HG03342 (cell line): ENCODE results near the gene CBX3.
"Not testable (repeated sequence)": the region's sequence is repeated elsewhere in the genome, so short reads cannot be mapped to it uniquely, and the experiment has no call there.

Source experiments
- ATAC-seq: cut with Tn5 transposase; IDR thresholded peaks from one replicate; pipeline ENCODE4 v1.9.1; 2021; ENCODE audit warnings: mild to moderate bottlenecking, moderate library complexity; ENCODE audit not compliant: unreplicated experiment

CBX3 gene

DNA sequence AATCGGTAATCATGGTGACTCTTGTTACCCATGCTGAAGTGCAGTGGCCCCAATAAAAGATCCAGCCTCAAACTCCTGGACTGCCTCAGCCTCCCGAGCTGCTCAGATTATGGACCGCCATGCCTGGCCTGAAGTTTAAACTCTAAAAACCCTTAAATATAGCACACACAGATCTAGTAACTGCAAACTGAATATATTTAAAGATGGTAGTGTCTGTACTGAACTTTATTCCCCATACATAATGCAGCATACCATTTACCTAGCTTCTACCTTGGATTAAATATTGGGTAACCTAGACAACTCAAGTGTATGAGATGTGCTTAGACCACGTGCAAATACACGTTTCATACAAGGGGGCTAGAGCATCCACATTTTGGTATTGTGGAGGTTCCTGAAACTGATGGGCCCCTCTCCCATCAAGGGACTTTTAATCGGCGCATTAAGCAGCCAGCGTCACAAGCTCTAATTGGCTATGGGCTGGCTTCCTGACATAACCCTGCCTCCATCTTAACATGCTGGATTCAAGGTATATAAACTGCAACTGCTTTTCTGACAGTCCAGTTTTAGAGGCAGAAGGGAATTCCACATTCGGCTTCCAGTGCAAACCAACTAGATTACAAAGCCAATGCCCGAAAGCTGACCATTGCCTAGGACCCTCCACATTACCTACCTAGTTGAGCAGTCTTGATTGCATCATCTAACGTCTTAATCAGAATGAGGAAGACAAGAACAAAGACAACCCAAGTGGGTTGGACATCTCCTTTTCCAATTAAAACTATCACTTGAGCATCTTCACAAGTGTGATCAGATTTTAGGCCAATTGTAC lies 14.0 kb upstream of the CBX3 start:
- ATAC-seq: no peak

DNA sequence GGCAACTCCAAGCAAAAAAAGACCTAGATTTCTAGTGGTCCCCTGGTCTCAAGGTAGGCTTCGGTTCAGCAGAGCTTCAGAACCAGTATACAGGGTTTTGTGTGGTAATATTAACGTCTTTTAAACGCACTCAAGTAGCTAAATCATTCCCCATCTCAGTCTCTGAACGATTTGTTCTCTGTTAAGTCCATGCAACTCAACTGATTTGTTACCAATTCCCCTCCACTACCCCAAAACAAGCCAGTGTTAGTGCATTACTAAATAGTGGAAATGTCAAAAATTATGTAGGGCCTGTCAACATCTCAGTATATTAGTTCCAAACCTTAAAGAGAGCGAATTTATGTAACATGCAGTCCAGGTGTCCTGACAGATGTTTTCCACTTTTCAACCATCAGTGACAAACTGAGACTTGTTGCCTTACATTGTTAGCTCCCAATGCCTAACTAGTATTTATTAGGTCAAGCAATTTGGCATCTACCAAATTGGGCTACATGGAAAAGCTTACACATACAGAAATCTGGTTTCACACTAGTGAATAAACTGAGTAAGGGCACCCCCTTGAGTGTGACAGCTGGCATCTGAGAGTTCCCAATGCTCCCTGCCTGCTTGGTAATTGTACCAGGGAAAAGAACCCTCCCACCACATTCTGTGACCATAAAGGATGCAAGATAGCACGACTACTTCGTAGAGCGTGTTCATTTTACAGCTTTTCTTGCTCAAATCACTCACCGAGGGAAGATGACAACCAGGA lies 13.2 kb upstream of the CBX3 start:
- ATAC-seq: no peak

DNA sequence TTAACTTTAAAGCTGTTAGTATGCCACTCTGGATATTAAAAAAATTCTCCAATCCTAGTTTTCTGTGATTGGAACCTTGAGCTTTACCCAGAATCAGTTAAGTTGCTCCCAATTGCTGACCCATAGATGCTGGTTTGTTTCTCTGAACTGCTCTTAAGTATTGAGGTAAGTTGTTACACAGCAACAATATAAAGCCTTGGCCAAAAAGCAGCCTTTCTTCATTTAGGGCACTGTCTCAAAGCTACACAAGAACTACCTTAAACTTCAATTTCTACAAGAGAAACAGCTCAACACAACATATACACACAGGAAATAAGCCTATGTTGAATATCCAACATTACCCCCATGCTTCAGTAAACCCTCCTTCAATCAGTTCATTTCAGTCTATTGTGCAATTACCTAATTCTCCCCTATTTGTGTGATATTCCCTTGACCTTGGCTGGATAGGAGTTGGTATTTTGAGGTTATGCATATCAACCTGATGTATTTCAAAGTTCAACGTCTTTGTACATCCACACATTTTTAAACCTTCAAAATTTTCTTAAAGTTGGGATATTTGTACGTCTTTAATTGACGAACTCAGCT lies 12.5 kb upstream of the CBX3 start:
- no peak for ATAC-seq

DNA sequence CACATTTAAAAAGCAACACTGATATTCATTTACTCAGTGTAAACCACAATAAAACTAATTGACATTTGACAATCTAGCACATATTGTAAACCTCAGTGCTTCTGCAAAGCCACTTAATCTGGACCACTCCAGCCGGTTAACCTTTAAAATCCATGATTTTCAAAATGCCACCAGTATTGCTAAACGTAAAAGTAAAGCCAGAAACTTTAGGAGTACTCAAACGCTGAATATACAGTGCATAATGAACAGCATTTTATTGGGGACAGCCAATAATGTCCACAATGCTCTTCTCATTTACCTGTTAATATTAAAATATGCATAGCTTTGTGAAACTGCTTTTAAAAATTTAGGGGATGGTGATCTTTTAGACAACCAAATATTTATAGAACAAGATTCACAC lies 11.8 kb upstream of the CBX3 start:
- ATAC-seq: no peak

DNA sequence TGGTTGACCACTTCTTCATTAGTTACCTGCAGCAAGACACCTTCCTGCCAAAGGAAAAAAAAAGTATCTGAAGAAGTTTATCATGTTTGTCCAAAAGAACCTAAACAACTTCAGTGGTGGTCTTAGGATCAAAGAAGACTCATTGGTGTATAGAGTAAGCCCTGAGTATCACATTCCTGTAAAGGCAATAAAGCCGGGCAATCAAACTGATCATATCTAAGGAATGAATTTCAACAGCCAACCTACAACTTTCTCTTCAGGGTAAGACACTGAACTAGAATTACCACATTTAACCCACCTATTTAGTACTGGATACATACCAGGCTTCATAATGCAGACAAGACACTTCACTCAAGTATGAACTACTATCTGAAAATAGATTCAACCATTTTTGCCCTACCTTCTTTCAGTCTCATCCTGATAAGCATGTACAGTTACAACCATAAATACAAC lies 11.1 kb upstream of the CBX3 start:
- no peak for ATAC-seq

DNA sequence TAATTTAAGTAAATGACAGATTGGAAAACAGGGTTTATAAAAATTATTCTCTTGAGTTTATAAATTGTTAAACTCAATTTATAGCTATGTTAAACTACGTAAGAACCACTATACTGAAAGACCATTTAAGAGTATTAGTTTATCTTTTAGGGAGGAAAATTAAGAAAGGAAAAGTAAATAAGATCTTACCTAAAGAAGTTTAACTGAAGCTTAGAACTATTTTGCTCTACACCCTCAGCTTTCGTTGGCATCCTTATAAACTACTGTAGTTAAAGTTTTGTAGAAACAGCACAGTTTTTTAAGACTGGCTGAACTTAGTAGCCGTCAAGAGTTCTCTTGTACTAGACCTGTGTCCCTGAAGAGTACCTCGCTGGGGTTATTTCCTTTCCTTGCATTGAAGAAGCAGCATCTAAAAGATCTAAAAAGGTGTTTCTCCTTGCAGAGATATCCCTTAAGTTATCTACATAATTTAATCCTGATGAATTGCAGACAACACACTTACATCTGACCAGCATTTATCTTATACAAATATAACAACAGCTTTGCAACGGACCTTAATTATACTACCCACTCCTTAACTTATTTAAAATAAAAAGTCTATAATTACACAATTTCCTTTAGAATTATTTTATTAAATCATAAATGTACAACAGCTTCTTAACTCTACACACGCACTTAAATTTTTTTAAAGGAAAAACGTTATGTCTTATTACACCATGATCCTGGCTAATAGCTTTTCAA lies 10.1 kb upstream of the CBX3 start:
- ATAC-seq: no peak

DNA sequence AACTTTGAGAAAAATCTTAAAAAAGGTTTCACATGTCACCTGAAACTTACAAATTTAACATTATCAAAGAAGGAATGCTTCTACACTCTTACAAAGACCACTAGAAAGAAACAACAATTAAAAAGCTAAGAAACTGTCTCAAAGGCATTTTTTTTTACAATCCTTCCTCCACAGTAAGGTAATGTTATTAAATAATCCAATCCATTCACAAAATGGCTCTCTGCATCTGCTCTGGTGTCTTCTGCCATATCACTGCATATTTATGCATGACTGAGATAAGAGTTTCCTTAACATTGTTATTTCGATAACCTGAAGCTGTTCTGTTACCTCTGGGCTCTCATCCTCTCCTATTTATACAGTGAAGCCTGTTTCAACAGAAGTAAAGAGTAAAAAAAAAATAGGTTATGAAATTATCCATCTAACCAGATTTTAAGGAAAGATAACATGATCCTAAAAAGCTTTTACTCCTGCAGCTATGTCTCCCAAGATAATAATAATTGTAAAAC lies 9.5 kb upstream of the CBX3 start:
- ATAC-seq: no peak

DNA sequence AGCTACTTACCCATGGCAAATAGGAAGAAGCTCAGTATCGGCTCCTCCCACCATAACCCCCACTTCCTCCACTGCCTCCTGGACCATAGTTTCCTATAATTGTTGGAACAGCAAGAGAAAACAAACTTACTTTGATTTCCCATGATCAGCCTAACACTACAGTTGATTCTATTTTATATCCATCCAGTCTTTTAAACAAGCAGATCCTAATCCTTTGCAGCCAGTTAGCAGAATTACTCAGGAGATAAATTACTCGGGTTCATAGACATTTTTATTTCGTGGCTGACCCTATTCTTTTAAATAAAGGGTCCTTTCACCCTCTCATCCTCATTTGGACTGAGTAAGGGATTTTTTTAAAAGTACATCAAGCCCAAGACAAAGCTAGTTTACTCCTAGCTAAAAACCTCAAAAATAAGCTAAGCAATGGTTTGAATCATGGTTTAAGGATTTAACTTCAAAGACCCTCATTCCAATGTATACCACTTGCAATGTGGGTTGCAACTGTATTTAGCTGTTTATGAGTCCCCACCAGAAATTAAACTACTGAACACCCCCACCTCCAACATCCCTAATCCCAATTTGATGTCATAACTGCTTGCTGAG lies 9.0 kb upstream of the CBX3 start:
- no peak for ATAC-seq

DNA sequence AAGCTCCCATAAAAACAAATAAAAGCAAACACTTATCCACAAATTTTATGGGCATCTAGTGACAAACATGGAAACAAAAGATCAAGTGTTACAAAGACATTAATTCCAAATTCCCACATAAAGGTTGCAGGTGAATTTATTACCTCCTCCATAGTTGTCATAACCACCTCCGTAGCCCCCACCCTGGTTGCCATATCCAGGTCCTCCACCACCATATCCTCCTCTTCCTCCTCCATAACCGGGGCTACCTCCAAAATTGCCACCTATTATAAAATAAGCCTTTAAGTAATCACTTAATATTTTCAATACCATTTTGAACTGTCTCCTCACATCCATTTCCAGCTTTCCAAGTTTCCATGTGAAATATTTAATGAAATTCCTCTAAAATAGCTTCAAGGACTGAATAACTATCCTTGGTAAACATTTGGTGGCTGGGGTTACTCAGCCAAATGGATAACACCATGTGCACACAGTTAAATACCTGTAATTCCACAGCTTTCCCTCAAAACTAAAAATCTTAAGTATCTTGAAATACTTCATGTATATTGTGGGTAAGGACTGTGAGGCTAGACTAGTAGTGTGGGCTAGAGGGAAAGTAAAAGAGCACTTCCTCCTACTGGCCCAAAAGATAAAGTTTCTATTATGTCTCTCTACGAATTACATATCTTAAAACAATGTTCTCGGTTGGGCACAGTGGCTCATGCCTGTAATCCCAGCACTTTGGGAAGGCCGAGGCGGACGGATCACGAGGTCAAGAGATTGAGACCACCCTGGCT lies 7.9 kb upstream of the CBX3 start:
- no peak for ATAC-seq

DNA sequence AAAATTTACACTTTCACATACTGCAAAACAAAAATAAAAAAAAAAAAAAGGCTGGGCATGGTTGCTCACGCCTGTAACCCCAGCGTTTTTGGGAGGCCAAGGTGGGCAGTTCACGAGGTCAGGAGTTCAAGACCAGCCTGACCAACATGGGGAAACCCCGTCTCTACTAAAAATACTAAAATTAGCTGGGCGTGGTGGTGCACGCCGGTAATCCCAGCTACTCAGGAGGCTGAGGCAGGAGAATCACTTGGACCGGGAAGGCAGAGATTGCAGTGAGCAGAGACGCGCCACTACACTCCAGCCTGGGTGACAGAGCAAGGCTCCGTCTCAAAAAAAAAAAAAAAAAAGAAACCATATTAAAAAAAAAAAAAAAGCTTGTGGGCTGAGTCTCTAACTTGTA lies 6.8 kb upstream of the CBX3 start:
- ATAC-seq: not testable (repeated sequence)

DNA sequence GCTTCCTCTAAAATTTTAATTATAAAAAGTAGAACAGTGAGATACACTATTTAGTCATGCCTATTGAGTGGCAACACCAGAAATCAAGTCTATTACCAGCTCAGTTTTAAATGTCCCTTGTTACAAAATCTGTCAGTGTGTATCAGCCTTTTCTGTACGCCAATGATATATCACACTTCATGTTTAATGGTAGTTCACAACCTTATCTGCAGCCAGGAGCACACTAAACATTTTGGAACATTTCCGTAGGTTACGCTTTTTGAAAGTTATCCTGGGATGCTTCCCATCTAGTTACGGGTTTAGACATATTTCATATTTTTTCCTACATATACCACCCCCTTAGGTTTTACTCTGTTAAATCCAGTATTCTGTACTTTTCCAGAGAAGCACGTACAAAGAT lies 6.4 kb upstream of the CBX3 start:
- no peak for ATAC-seq

DNA sequence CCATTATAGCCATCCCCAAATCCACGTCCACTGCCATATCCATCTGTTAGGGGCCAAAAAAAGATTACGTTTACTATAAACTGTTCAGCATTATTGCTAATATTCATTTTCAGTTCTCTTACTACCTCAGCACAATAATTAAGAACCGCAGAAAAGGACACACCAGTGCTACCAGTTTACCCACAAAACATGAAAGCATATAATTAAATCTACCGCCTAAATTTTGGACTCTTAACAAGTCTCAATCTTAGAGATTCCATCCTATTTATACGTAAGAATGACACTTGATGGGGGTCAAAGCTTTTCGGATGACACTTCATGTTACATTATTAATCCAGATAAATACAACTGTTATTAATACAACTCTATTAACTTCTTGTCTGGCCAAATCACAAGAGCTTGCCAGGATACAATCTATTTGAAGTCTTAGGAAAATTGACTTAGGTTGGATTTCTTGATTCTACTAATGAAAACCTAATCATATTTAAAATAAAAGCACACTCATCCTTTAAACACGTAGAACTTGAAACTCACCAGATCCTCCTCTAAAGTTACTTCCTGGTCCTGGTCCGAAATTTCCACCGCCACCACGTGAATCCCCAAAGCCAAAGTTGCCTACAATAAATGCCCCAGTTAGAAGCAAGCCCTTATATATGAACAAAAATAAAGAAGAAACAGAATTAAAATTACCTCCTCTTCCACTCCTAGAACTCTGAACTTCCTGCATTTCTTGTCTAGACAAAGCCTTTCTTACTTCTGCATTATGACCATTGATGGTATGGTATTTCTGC lies 5.5 kb upstream of the CBX3 start:
- ATAC-seq: no peak

DNA sequence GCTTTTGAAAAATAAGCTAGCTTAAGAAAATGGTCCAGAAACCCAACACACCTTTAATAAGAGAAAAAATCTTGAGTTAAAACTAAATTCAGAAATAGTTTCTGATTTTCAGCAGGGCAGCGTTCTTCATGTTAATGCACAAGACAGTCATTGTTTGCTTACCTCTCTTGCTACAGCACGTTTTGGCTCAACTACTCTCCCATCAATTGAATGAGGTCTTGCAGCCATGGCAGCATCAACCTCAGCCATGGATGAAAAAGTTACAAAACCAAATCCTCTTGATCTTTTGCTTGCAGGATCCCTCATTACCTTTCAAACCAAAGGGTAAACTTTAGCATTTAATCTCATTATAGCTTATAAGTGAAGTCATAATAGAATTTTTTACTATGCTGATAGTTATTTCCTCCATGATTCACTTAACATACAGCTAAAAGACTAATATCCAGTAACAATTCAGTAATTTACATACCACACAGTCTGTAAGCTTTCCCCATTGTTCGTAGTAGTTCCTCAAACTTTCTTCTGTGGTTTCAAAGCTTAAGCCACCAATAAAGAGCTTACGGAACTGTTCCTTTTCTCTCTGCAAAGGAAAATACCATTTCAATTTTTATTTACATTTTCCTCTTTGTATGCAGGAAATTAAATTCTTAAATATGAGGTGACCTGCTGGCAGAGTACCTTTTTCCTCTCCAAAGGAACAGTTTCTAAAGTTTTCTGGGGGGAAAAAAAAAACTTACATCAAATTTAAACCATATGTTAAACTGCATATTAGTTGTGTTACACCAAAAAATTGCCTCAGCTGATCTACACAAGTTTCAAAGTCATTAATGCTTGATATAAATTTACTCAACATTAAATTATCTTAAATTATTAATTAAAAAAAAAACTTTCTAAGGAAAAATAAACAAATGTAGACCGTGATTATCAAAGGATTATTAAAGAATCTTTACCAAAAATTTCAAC lies 4.1 kb upstream of the CBX3 start:
- ATAC-seq: no peak

DNA sequence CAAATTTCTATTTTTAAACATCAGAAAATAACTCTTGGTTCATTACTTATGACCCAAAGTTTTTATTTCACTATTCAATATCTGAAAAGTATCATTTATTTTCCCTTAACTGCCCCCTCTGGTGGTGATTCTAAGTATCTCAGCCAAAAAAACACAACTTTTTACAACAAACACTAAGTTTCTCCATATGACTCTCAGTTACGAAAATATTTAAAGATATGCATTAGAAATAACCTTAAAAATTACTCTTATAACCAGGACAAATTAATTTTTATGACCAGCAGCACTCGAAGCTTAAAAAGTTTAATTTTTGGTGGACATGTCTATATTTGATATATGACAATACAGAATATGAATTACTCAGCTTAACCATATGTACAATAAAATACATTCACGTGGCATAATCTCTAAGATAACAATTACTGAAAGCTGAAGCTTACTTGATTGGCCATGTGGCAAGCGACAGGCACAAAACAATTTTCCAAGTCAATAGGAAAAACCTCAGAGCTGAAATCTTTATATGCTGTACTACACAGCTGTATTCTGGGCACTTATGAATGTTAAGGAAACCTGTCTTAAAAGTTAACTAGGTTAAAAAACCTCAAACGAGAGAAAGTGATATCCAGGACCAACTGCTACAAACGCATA lies 3.3 kb upstream of the CBX3 start:
- no peak for ATAC-seq

DNA sequence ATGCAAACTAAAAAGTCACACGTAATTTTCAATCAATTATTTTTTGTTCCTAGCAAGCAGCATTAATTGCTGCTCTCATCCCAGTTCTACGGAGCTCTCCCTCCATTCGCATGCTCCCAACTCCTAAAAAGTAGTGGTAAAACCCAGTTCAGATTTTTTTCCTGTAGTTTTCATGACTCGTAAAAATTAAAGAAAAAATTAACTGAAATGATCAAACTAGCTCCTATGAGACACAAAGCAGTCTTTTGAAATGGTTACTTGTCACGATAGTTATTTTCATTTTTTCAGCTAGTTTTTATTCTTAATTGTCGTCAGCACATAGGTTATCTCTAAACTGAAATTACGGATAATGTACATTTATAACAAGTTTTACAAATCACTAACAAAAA lies 2.8 kb upstream of the CBX3 start:
- no peak for ATAC-seq

DNA sequence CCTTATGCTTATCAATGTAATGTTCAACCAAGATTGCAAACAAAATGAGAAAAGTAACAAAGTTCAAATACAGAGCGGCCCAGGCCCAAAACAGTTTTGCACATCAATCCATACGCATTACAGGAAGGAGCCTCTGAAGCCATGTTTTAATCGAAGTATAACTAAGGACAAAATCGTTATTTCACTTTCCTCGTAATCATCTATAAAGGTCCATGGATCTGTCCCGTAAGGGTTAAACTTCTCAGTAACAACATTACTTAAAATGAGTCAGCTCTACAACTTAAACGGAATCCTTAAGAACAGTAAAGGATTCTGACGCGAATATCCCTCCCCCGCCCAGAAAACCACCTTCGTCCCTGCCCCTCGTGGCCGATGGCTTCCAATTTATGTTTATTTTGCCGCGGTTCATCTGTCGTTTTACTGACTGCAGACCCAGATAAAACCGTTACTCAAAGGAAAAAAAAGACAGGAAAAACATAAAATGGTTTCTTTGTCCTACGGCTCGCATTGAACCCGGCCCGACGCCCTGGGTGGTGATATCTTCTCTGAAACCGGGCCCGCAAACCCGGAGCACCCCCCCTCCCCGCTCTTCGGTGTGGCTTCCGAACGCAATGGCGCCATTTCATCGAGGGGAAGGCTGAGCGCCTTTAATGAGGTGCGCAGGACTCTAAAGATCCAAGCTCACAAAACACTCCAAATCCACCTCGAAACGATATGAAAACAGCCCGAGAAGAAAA lies 2.1 kb upstream of the CBX3 start:
- no peak for ATAC-seq

DNA sequence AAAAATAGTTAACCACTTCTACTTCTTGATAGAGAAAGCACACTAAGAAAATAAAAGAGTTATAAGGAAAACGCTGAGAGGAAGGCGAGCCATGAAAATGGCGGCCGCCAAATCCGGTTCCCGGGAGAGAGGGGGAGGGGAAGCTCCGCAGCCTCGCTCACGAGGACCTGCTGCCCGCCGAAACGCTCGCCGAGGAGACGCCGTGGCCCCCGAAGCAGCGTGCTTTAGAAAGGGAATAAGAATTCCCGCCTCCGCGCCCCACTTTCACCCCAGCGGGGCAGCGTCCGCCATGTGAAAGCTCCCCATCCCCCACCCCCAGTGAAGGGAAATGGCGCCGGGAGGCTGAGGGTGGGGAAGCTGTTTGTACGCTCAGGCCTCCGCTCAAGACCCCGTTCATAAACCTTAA lies 1.5 kb upstream of the CBX3 start:
- ATAC-seq: peak; percentile 5
